22Rv1 (cell line): ENCODE results near the gene TMEM143.

Experiments used
- ZFX ChIP-seq: fragments of 450-650 bp; IDR thresholded peaks from 2 replicates; pipeline ENCODE4 v1.6.1; 2017; ENCODE audit warnings: antibody characterized with exemption, borderline replicate concordance
- TF ChIP-seq, protein P1 (sequence below): fragments of 450-650 bp; IDR thresholded peaks from 2 replicates; pipeline ENCODE4 v1.5.1; 2017; ENCODE audit warnings: mild to moderate bottlenecking

DNA sequence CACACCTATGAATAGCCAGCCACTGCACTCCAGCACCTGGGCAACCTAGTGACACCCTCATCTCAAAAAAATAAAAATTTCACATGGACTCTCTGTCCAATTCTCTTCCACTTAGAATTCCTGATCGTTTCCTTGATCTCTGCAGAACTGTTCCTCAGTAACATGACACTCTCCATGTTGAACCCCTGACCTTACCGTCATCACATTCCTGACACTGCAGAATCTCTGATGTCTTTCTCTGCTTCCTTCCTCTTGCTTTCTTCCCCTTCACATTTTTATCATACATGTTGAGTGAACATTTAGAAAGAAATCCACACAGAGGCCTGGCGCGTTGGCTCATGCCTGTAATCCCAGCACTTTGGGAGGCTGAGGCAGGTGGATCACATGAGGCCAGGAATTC lies 78.8 kb downstream of the TMEM143 start:
- TF ChIP-seq, protein P1, sequence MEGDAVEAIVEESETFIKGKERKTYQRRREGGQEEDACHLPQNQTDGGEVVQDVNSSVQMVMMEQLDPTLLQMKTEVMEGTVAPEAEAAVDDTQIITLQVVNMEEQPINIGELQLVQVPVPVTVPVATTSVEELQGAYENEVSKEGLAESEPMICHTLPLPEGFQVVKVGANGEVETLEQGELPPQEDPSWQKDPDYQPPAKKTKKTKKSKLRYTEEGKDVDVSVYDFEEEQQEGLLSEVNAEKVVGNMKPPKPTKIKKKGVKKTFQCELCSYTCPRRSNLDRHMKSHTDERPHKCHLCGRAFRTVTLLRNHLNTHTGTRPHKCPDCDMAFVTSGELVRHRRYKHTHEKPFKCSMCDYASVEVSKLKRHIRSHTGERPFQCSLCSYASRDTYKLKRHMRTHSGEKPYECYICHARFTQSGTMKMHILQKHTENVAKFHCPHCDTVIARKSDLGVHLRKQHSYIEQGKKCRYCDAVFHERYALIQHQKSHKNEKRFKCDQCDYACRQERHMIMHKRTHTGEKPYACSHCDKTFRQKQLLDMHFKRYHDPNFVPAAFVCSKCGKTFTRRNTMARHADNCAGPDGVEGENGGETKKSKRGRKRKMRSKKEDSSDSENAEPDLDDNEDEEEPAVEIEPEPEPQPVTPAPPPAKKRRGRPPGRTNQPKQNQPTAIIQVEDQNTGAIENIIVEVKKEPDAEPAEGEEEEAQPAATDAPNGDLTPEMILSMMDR, result no peak
- no peak for TF ChIP-seq ZFX
